Mesenchymal stem cell (in vitro differentiated cells and primary cell): Measurements from ENCODE around the gene PCP4.

Source experiments
- DNase-seq: peaks from one replicate; pipeline ENCODE4 v3.0.0-alpha.2; 2013
- H2AFZ ChIP-seq: one replicate; pipeline ENCODE4 v1.6.1; 2013; ENCODE audit warnings: low read depth, mild to moderate bottlenecking, control low read depth, inconsistent platforms, low read length, moderate library complexity
- H2AK5ac ChIP-seq: 2 replicates; pipeline ENCODE4 v1.6.1; 2013; ENCODE audit warnings: low read length, moderate library complexity, mild to moderate bottlenecking, inconsistent platforms; ENCODE audit not compliant: severe bottlenecking
- H2BK120ac ChIP-seq: one replicate; pipeline ENCODE4 v1.6.1; 2013; ENCODE audit warnings: low read depth, mild to moderate bottlenecking, inconsistent platforms, low read length, moderate library complexity
- H2BK12ac ChIP-seq, 2 experiments: one replicate each; pipeline ENCODE4 v1.6.1; 2013; ENCODE audit warnings: inconsistent platforms in 2 of 2, low read length in 2 of 2, mild to moderate bottlenecking in 2 of 2, moderate library complexity in 2 of 2, control low read depth in 1 of 2
- H2BK15ac ChIP-seq: one replicate; pipeline ENCODE4 v1.6.1; 2013; ENCODE audit warnings: mild to moderate bottlenecking, low read depth, inconsistent platforms; ENCODE audit not compliant: poor library complexity, severe bottlenecking
- H2BK5ac ChIP-seq: 2 replicates; pipeline ENCODE4 v1.6.1; 2013; ENCODE audit warnings: low read depth, mild to moderate bottlenecking, low read length, control low read depth, inconsistent platforms; ENCODE audit not compliant: poor library complexity, severe bottlenecking
- H3K14ac ChIP-seq, 2 experiments: one replicate each; pipeline ENCODE4 v1.6.1; 2013; ENCODE audit warnings: inconsistent platforms in 2 of 2, low read length in 2 of 2, control low read depth in 1 of 2, mild to moderate bottlenecking in 1 of 2, moderate library complexity in 1 of 2
- H3K18ac ChIP-seq, 2 experiments: one replicate each; pipeline ENCODE4 v1.6.1; 2013; ENCODE audit warnings: inconsistent platforms in 2 of 2, low read length in 2 of 2, control low read depth in 1 of 2, low read depth in 1 of 2, mild to moderate bottlenecking in 1 of 2
- H3K23ac ChIP-seq, 2 experiments: one replicate each; pipeline ENCODE4 v1.6.1; 2013; ENCODE audit warnings: inconsistent platforms in 2 of 2, low read length in 2 of 2, mild to moderate bottlenecking in 2 of 2, moderate library complexity in 2 of 2, control low read depth in 1 of 2
- H3K27ac ChIP-seq: 2 replicates; pipeline ENCODE4 v1.5.1; 2013; ENCODE audit warnings: mild to moderate bottlenecking, moderate library complexity, low read length, control low read depth, inconsistent platforms; ENCODE audit not compliant: poor library complexity, severe bottlenecking
- H3K27me3 ChIP-seq, 2 experiments: 2 replicates each; pipeline versions ENCODE4 v1.6.1 to v1.7.0; 2013; ENCODE audit warnings: low read length in 2 of 2, mild to moderate bottlenecking in 2 of 2, moderate library complexity in 2 of 2, control low read depth in 1 of 2, inconsistent platforms in 1 of 2; ENCODE audit not compliant: control insufficient read depth in 1 of 2, insufficient read depth in 1 of 2
- H3K36me3 ChIP-seq, 2 experiments: 2 replicates each; pipeline versions ENCODE4 v1.6.1 to v1.7.0; 2013; ENCODE audit warnings: low read length in 2 of 2, control low read depth in 1 of 2, inconsistent platforms in 1 of 2, low read depth in 1 of 2, mild to moderate bottlenecking in 1 of 2; ENCODE audit not compliant: insufficient read depth in 2 of 2, control insufficient read depth in 1 of 2
- H3K4ac ChIP-seq, 2 experiments: one replicate each; pipeline ENCODE4 v1.6.1; 2013; ENCODE audit warnings: inconsistent platforms in 2 of 2, low read length in 2 of 2, mild to moderate bottlenecking in 2 of 2, moderate library complexity in 2 of 2, control low read depth in 1 of 2, low read depth in 1 of 2
- H3K4me1 ChIP-seq: 2 replicates; pipeline ENCODE4 v1.6.1; 2013; ENCODE audit warnings: low read depth, low read length, control low read depth; ENCODE audit not compliant: control insufficient read depth, insufficient read depth
- H3K4me2 ChIP-seq: 2 replicates; pipeline ENCODE4 v1.6.1; 2013; ENCODE audit warnings: low read length, mild to moderate bottlenecking, inconsistent platforms; ENCODE audit not compliant: poor library complexity, severe bottlenecking
- H3K4me3 ChIP-seq, 2 experiments: 2 replicates each; pipeline versions ENCODE4 v1.5.1 to v1.7.0; 2013; ENCODE audit warnings: low read length in 2 of 2, mild to moderate bottlenecking in 2 of 2, control low read depth in 1 of 2, low read depth in 1 of 2; ENCODE audit not compliant: insufficient read depth in 1 of 2
- H3K79me1 ChIP-seq: replicated peaks from 2 replicates; pipeline ENCODE4 v1.6.1; 2013; ENCODE audit warnings: mild to moderate bottlenecking, control low read depth, low read length, inconsistent platforms; ENCODE audit not compliant: poor library complexity, severe bottlenecking
- H3K9ac ChIP-seq: 2 replicates; pipeline ENCODE4 v1.7.0; 2013; ENCODE audit warnings: mild to moderate bottlenecking, low read length, moderate library complexity
- H3K9me3 ChIP-seq: 2 replicates; pipeline ENCODE4 v1.7.0; 2013; ENCODE audit warnings: mild to moderate bottlenecking, low read length; ENCODE audit not compliant: control insufficient read depth
- H4K8ac ChIP-seq: one replicate; pipeline ENCODE4 v1.6.1; 2013; ENCODE audit warnings: inconsistent platforms, mild to moderate bottlenecking, low read length, moderate library complexity
- H4K91ac ChIP-seq: one replicate; pipeline ENCODE4 v1.6.1; 2013; ENCODE audit warnings: mild to moderate bottlenecking, low read length, inconsistent platforms
- WGBS: methylation state at CpG from one replicate; pipeline ENCODE4 v1.1.7; 2013; ENCODE audit warnings: mixed read lengths; 5-methylcytosine and 5-hydroxymethylcytosine counted together

PCP4 gene

DNA sequence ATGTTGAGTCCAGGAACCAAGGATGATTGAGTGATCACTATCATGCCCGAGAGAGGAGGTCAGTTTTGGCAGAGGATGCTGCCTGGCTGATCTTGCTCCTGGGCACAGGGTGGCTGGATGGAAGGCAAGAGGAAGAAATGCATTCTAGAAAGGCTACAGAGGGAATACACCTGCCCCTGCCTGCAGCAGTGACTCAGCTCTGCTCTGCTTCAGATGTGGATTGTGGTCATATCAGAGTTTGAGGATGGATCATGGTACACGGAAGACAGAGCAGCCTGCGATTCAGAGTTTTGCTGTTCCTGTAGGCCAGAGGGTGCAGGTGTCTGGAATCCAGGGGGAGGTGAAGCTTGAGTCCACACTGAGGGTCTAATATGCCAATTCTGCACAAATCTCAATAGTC, 37.2 kb downstream of the PCP4 start:
- no peak overlapping the region for H3K4me3 ChIP-seq
- no peak overlapping the region for H3K4ac ChIP-seq
- H3K4me2 ChIP-seq, result no peak overlapping the region
- no peak overlapping the region for H2BK12ac ChIP-seq
- H2AK5ac ChIP-seq, result no peak overlapping the region
- no peaks in the 10 kb centered on the region for H3K36me3 ChIP-seq
- H3K9ac ChIP-seq, result no peak overlapping the region
- no peak overlapping the region for H3K27ac ChIP-seq
- H3K4me1 ChIP-seq, result no peaks in the 10 kb centered on the region
- no peak overlapping the region for H4K91ac ChIP-seq
- DNase-seq, result no peak
- H2BK15ac ChIP-seq, result no peak overlapping the region
- H3K79me1 ChIP-seq, result no peaks in the 10 kb centered on the region
- WGBS, result 81% methylated on average over 3 of the region's 3 CpGs
- H3K27me3 ChIP-seq, result no peaks in the 10 kb centered on the region
- no peak overlapping the region for H4K8ac ChIP-seq
- no peaks in the 10 kb centered on the region for H3K9me3 ChIP-seq
- H2AFZ ChIP-seq, result no peak overlapping the region
- no peak overlapping the region for H3K18ac ChIP-seq
- H3K14ac ChIP-seq, result no peak overlapping the region
- H3K23ac ChIP-seq, result no peak overlapping the region
- H2BK120ac ChIP-seq, result no peak overlapping the region
- no peak overlapping the region for H2BK5ac ChIP-seq

DNA sequence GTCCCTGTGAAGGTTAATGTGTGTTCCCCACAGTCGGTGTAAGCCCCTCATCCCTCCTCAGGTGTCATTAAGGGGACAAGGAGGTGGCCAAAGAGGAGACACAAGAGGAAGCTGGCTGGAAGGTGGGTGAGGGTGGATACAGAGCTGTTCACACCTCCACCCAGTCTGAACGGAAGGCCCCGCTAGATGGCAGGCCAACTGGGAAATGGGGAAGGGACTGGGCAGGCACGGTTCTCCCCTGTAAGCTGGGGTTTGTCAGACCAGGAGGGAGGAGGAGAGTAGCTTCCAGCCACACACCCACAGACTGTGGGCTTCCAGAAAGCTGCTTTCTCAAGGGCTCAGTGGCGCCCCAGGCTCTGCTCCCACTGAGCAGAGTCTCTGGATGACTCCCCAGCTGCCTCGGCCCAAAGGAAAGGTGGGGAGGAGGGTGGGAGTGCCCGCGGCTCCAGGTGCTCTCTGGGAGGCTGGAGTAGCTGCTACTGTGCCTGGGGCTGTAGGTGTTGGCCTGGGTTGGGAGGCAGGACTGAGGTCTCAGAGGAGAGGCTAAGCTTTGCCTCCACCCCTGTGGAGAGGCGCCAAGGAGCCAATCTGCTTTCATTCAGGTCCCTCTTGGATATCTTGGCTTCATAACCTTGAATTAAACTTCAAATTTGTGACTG, 41.2 kb downstream of the PCP4 start:
- Histone ChIP-seq H3K4me1 (no peaks in the 10 kb centered on the region), H3K14ac (no peak overlapping the region), H4K91ac (no peak overlapping the region), H3K36me3 (no peaks in the 10 kb centered on the region), H3K4ac (no peak overlapping the region), H2AK5ac (no peak overlapping the region), H4K8ac (no peak overlapping the region), H3K9ac (no peak overlapping the region), H3K27ac (no peak overlapping the region), H3K79me1 (no peaks in the 10 kb centered on the region), H3K18ac (no peak overlapping the region), H3K23ac (no peak overlapping the region), H2BK120ac (no peak overlapping the region), H3K4me3 (no peak overlapping the region), H2BK12ac (no peak overlapping the region), H3K9me3 (no peaks in the 10 kb centered on the region), H3K27me3 (no peaks in the 10 kb centered on the region), H2AFZ (no peak overlapping the region), H2BK15ac (no peak overlapping the region), H3K4me2 (no peak overlapping the region), H2BK5ac (no peak overlapping the region)
- 53% methylated on average over 9 of the region's 9 CpGs for WGBS
- DNase-seq, result no peak

DNA sequence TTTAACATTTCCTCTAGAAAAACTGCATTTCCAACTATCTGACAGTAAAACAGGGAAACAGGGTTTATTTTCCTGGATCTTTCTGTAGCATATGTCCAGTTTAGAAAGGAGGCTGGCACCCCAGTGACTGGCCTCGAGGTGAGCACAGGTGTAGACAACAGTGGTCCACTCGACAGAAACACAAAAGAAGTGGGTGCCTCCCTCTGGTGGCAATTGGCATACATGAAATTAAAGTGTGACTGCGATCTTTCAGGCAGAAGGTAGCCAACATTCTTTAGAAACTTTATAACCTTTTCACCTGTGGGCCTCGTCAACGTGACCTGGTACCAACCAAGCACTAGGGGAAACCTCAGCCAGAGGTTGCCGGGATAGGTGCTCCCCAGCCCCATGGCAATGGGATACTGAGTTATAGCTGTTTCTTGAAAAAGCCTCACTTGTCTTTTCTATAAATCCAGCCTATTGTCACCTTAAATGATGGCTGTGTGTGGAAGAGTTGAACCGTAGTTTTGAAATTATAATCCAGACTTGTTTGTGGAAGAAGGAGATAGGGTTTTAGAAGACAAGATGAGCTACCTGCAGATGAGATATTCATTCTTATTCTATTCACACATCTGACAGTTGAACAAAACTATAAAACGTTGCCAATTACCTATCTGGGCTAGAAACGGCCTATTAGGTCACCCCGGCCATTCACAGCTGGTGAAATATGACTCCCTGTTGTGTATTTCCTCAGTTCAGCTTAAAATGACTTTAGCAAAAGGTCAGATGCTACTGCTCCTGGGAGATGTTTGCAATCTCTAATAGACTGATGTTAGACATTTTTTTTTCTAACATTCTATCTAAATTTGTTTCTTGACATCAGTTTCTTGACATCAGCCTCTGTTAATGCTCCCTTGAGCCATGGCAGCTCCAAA, 44.3 kb downstream of the PCP4 start:
- WGBS, result 56% methylated on average over 9 of the region's 10 CpGs
- no peak overlapping the region for H2BK12ac ChIP-seq
- no peak overlapping the region for H4K91ac ChIP-seq
- H3K27me3 ChIP-seq, result no peaks in the 10 kb centered on the region
- H2BK5ac ChIP-seq, result no peak overlapping the region
- H3K4me3 ChIP-seq, result no peak overlapping the region
- H3K9me3 ChIP-seq, result no peaks in the 10 kb centered on the region
- no peaks in the 10 kb centered on the region for H3K79me1 ChIP-seq
- H3K27ac ChIP-seq, result no peak overlapping the region
- DNase-seq, result no peak
- no peak overlapping the region for H2BK15ac ChIP-seq
- H3K4me1 ChIP-seq, result no peaks in the 10 kb centered on the region
- no peak overlapping the region for H3K14ac ChIP-seq
- H3K36me3 ChIP-seq, result no peaks in the 10 kb centered on the region
- H3K9ac ChIP-seq, result no peak overlapping the region
- no peak overlapping the region for H3K4me2 ChIP-seq
- no peak overlapping the region for H3K4ac ChIP-seq
- no peak overlapping the region for H2BK120ac ChIP-seq
- H3K23ac ChIP-seq, result no peak overlapping the region
- no peak overlapping the region for H4K8ac ChIP-seq
- no peak overlapping the region for H2AK5ac ChIP-seq
- H2AFZ ChIP-seq, result no peak overlapping the region
- H3K18ac ChIP-seq, result no peak overlapping the region

DNA sequence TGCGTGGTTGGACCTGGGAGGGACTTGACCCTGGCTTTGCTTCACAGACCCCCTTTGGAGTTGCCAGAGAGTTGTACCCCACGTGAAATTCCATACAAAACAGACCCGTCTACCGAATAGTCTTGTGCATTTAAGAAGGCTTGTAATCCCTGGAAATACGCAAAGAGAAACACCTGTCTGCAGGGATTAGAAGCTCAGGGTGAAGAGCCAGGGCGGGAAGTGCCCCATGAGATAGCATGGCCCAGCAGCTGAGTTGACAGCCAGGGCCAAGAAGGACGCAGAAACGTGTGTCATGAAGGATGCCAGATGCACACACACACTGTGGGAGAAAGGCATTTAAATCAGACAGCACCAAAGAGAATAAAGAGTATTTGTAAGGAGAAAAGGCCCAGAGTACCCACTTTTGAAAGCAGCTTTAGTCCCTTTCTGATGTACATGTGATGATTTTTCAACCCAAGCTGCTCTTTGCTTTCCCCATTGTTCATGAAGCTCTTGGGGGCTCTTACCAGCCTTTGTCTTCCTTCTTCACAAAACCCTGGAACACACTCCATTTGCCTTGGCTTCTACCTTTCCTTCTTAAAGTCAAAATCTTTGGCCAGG, 46.6 kb downstream of the PCP4 start:
- no peak overlapping the region for H2BK12ac ChIP-seq
- 66% methylated on average over 8 of the region's 8 CpGs for WGBS
- no peak overlapping the region for H2BK15ac ChIP-seq
- H4K8ac ChIP-seq, result no peak overlapping the region
- no peak overlapping the region for H2BK5ac ChIP-seq
- no peak overlapping the region for H2BK120ac ChIP-seq
- H3K4me3 ChIP-seq, result no peak overlapping the region
- H2AFZ ChIP-seq, result no peak overlapping the region
- H3K9me3 ChIP-seq, result no peaks in the 10 kb centered on the region
- H3K9ac ChIP-seq, result no peak overlapping the region
- H3K36me3 ChIP-seq, result no peaks in the 10 kb centered on the region
- H3K27ac ChIP-seq, result no peak overlapping the region
- no peak for DNase-seq
- H3K27me3 ChIP-seq, result no peaks in the 10 kb centered on the region
- H3K4me1 ChIP-seq, result no peaks in the 10 kb centered on the region
- H3K18ac ChIP-seq, result no peak overlapping the region
- no peak overlapping the region for H4K91ac ChIP-seq
- no peak overlapping the region for H3K14ac ChIP-seq
- no peak overlapping the region for H3K4me2 ChIP-seq
- H3K4ac ChIP-seq, result no peak overlapping the region
- no peaks in the 10 kb centered on the region for H3K79me1 ChIP-seq
- H2AK5ac ChIP-seq, result no peak overlapping the region
- H3K23ac ChIP-seq, result no peak overlapping the region
